Heart right ventricle (tissue), 16 donors: ENCODE results near the gene FRMD4B. TPM values are rescaled to one million over a fixed set of nuclear protein-coding genes. Genes with fewer than 3 reads are reported as not detected.
A peak's percentile ranks its signal among the peaks of the same experiment; 100 is the strongest.

Experiments used
- ATAC-seq, 8 donors: fragments of 200-7000 bp; cut with Tn5 transposase; one replicate each; pipeline ENCODE4 v1.9.1; 2020; ENCODE audit warnings: mild to moderate bottlenecking in 8 of 8, moderate library complexity in 8 of 8, moderate number of reproducible peaks in 1 of 8
- DNase-seq, 2 donors: peaks; one replicate each; pipeline ENCODE4 v3.0.0-alpha.2; 2020
- H3K27ac ChIP-seq, 10 donors: fragments of 200-600 bp; sonication (generic) in 2 of 10; one replicate each; pipeline versions ENCODE4 v1.5.0 to v1.8.0; 2020 to 2022; ENCODE audit warnings: mild to moderate bottlenecking in 3 of 10
- H3K27me3 ChIP-seq, 7 donors: fragments of 200-600 bp; one replicate each; pipeline ENCODE4 v1.8.0; 2021 to 2022; ENCODE audit warnings: mild to moderate bottlenecking in 2 of 7
- H3K36me3 ChIP-seq, 9 donors: fragments of 200-600 bp; sonication (generic) in 1 of 9; one replicate each; pipeline versions ENCODE4 v1.5.0 to v1.8.0; 2020 to 2022; ENCODE audit warnings: mild to moderate bottlenecking in 2 of 9
- H3K4me1 ChIP-seq, 9 donors: fragments of 200-600 bp; sonication (generic) in 1 of 9; one replicate each; pipeline versions ENCODE4 v1.5.0 to v1.8.0; 2020 to 2022; ENCODE audit warnings: mild to moderate bottlenecking in 4 of 9
- H3K4me3 ChIP-seq, 10 donors: fragments of 200-600 bp; sonication (generic) in 2 of 10; one replicate each; pipeline versions ENCODE4 v1.5.0 to v1.8.0; 2020 to 2022; ENCODE audit warnings: mild to moderate bottlenecking in 7 of 10, moderate library complexity in 2 of 10
- H3K9me3 ChIP-seq, 11 donors: fragments of 200-600 bp in 10 of 11; sonication (generic) in 2 of 11; one replicate each; pipeline versions ENCODE4 v1.5.0 to v1.8.0; 2013 to 2022; ENCODE audit warnings: mild to moderate bottlenecking in 2 of 11, control low read depth in 1 of 11, moderate library complexity in 1 of 11
- CTCF ChIP-seq, 9 donors: fragments of 200-600 bp; sonication (generic) in 2 of 9; IDR thresholded peaks; one replicate each; pipeline versions ENCODE4 v1.5.0 to v1.8.0; 2021 to 2022; ENCODE audit warnings: antibody characterized with exemption in 9 of 9, mild to moderate bottlenecking in 5 of 9, moderate library complexity in 1 of 9
- WGBS, 2 donors: extraction: QIAGEN DNeasy Blood & Tissue Kit; methylation state at CpG; one replicate each; pipeline ENCODE4 v1.1.7; 2013; ENCODE audit warnings: inconsistent platforms in 1 of 2; 5-methylcytosine and 5-hydroxymethylcytosine counted together
- intact Hi-C, 10 donors: fragments of 100-400 bp; cut with DNase I; formaldehyde crosslinking; loops; one replicate each; pipeline versions ENCODE4 v1.11.1 to v1.14.2; 2022
- polyA plus RNA-seq, 2 donors: library from polyadenylated mRNA; stranded (reverse); fragments of 200-250 nt; gene quantifications; one replicate each; pipeline ENCODE4 v1.2.3, GENCODE V29; 2013
- total RNA-seq, 10 donors: library from RNA; stranded (reverse); fragmentation: NEBNext Ultra II Directional in 3 of 10; extraction: Animal tissue kit (Norgen Biotek cat#: 25700) in 3 of 10; gene quantifications; one replicate each; pipeline versions ENCODE4 v1.2.1 to v1.2.4, GENCODE V29; 2021 to 2023
- donor health status: Arrhythmogenic right ventricular cardiomyopathy.
- donor health status: ischemic (EF 13 %, LVEDD 7.1; RV severe dilation, severe dysfunction).
- donor health status: healthy with polysubstance abuse.
- donor health status: DM: no; HTN: yes; CAD: no.
- donor health status: DM: no; HTN: no; CAD: no.
- donor health status: ischemic (EF 25% LVEDD 6.9; RV normal size, moderate dysfunction).
- donor health status: ischemic (EF 25% LVEDD 5.7; RV mildly dilated, moderate dysfunction).
- donor health status: healthy.
- donor health status: DM: yes; HTN: yes; CAD: no.
- donor health status: Ischemic cardiomyopathy.
- donor health status: ischemic (EF 35%, LVEDD 5.7; RV mildly dilated, moderate dysfunction).
- donor health status: nonischemic (EF 11% LVEDD 7.7; RV severe dilation, severe dysfunction).
- donor health status: DM: yes; HTN: yes; CAD: no.
- donor health status: PGD.
- donor health status: ischemic (EF 29% LVEDD 5.4; RV normal size, mild dysfunction).
- donor health status: nonischemic (EF 23%, LVEDD 6.1; RV moderate dilation, normal function).

FRMD4B gene
- total and polyA plus RNA-seq, 12 donors, result 4.1 to 31.0 (median 16.7) TPM

- ATAC-seq, result no peak
- Histone ChIP-seq H3K36me3 (no peaks in the 10 kb centered on the region), H3K27me3 (no peaks in the 10 kb centered on the region), H3K9me3 (no peaks in the 10 kb centered on the region), H3K4me3 (no peak overlapping the region), H3K4me1 (peaks cover 0 to 15% (median 10%) of the 10 kb centered on the region in 9 donors), H3K27ac (no peak overlapping the region)
- intact Hi-C loops, result no loop called here
- no peak for DNase-seq
- no peak for TF ChIP-seq CTCF (IDR thresholded peaks at IDR 0.05)
- 88 to 91% methylated on average over 3 of the region's 3 CpGs for WGBS, 2 donors
These were observed 8.6 kb downstream of the FRMD4B start for GRCh38 chr3:69377262-69377661.

GRCh38 chr3:69376731-69377130 is 9.2 kb downstream of the FRMD4B start:
- no peaks in the 10 kb centered on the region for H3K9me3 ChIP-seq
- peaks cover 0 to 15% (median 10%) of the 10 kb centered on the region in 9 donors for H3K4me1 ChIP-seq
- no peaks in the 10 kb centered on the region for H3K27me3 ChIP-seq
- WGBS, 2 donors, result 97 to 98% methylated on average over 2 of the region's 2 CpGs
- H3K27ac ChIP-seq, result no peak overlapping the region
- intact Hi-C loops, result no loop called here
- DNase-seq (no peak), ATAC-seq (no peak)
- no peak for TF ChIP-seq CTCF (IDR thresholded peaks at IDR 0.05)
- no peak overlapping the region for H3K4me3 ChIP-seq
- H3K36me3 ChIP-seq, result no peaks in the 10 kb centered on the region

GRCh38 chr3:69371816-69372215 is 14.1 kb downstream of the FRMD4B start:
- intact Hi-C loops, result loop anchor here in 1 of 10 donors (2.0 kb wide), 1 partner anchor 13 kb away; no protein-coding TSS in a partner anchor
- peaks cover 0 to 52% (median 31%) of the 10 kb centered on the region in 9 donors for H3K4me1 ChIP-seq
- H3K36me3 ChIP-seq, result no peaks in the 10 kb centered on the region
- no peaks in the 10 kb centered on the region for H3K9me3 ChIP-seq
- DNase-seq (no peak), ATAC-seq (no peak)
- H3K4me3 ChIP-seq, result no peak overlapping the region
- TF ChIP-seq CTCF (IDR thresholded peaks at IDR 0.05), result no peak
- 76 to 85% methylated on average over 5 of the region's 5 CpGs for WGBS, 2 donors
- peak overlapping the region in 3 of 10 donors; percentile 73 to 89 (median 79) for H3K27ac ChIP-seq
- H3K27me3 ChIP-seq, result no peaks in the 10 kb centered on the region

- DNase-seq, result no peak
- WGBS, 2 donors, result 53 to 65% methylated on average over 2 of the region's 2 CpGs
- ATAC-seq, result peak in 7 of 8 donors; percentile 5 to 52 (median 25)
- Histone ChIP-seq H3K4me1 (peaks cover 0 to 52% (median 31%) of the 10 kb centered on the region in 9 donors), H3K36me3 (no peaks in the 10 kb centered on the region), H3K4me3 (no peak overlapping the region), H3K27ac (peak overlapping the region; percentile 30 to 89 (median 76)), H3K9me3 (no peaks in the 10 kb centered on the region), H3K27me3 (no peaks in the 10 kb centered on the region)
- intact Hi-C loops, result loop anchor here in 1 of 10 donors (2.0 kb wide), 1 partner anchor 14 kb away; no protein-coding TSS in a partner anchor
- no peak for TF ChIP-seq CTCF (IDR thresholded peaks at IDR 0.05)
These were observed 15.0 kb downstream of the FRMD4B start for GRCh38 chr3:69370901-69371301.
